K562 (cell line): ENCODE measurements around the gene SHISAL1. TPM values are rescaled to one million over a fixed set of nuclear protein-coding genes. Genes with fewer than 3 reads are reported as not detected.

Experiments used
- ATAC-seq: fragments of 200-7000 bp; cut with Tn5 transposase; 3 replicates; pipeline ENCODE4 v1.9.1; 2020; ENCODE audit warnings: moderate library complexity
- BruUV-seq: library from RNA; stranded (reverse); fragments of 400-500 nt; replicated peaks from 2 replicates; lab custom pipeline; 2021; lab: Mats Ljungman, UMichigan
- CTCF ChIA-PET: fragments of 300-600 bp; formaldehyde crosslinking; extraction: SDS; loops from one replicate; lab custom pipeline; 2021; ENCODE audit warnings: low intra/inter-chr PET ratio; lab: Yijun Ruan, JAX
- POLR2A ChIA-PET: fragments of 300-600, 350-650 bp; sonication (Branson Sonifier 250); formaldehyde crosslinking; extraction: SDS; loops from one replicate; lab custom pipeline; 2021; ENCODE audit warnings: antibody characterized with exemption, inconsistent platforms; lab: Yijun Ruan, JAX
- DNase-seq, 4 experiments: peaks; one replicate each; pipeline versions ENCODE4 v3.0.0 to v3.0.0-alpha.2; 2011 to 2018; ENCODE audit warnings: low spot score in 3 of 4, mixed read lengths in 3 of 4; ENCODE audit errors: extremely low read depth in 1 of 4
- FAIRE-seq: peaks from 2 replicates; lab custom pipeline; 2011; peaks lifted over from hg19 to GRCh38; lab: Jason Lieb, UNC
- H2AFZ ChIP-seq: 2 replicates; pipeline ENCODE4 v1.6.0; 2011; ENCODE audit warnings: low read depth, low read length, control low read depth, inconsistent platforms
- H3K27ac ChIP-seq: fragments of 200-600 bp; 3 replicates; pipeline ENCODE4 v1.8.0; 2011; ENCODE audit warnings: low read depth, mild to moderate bottlenecking, control low read depth, inconsistent platforms, low read length, moderate library complexity, mixed read lengths; ENCODE audit errors: extremely low read depth
- H3K27me3 ChIP-seq, 2 experiments: fragments of 300-600 bp in 1 of 2; 2 replicates in 1 of 2; 3 replicates in 1 of 2; pipeline versions ENCODE4 v1.6.0 to v1.8.0; 2011; ENCODE audit warnings: inconsistent platforms in 2 of 2, low read length in 2 of 2, mild to moderate bottlenecking in 1 of 2, mixed read lengths in 1 of 2, moderate library complexity in 1 of 2; ENCODE audit not compliant: control insufficient read depth in 2 of 2, insufficient read depth in 2 of 2
- H3K36me3 ChIP-seq: fragments of 300-600 bp; 3 replicates; pipeline ENCODE4 v1.8.0; 2011; ENCODE audit warnings: mild to moderate bottlenecking, low read length, inconsistent platforms; ENCODE audit not compliant: control insufficient read depth, insufficient read depth
- H3K4me1 ChIP-seq, 2 experiments: fragments of 200-600 bp in 1 of 2; replicated peaks in 1 of 2; 2 replicates in 1 of 2; 3 replicates in 1 of 2; pipeline versions ENCODE4 v1.5.1 to v1.8.0; 2011; ENCODE audit warnings: inconsistent platforms in 2 of 2, low read length in 2 of 2, mild to moderate bottlenecking in 1 of 2, mixed read lengths in 1 of 2, moderate library complexity in 1 of 2; ENCODE audit not compliant: control insufficient read depth in 2 of 2, insufficient read depth in 2 of 2
- H3K4me2 ChIP-seq: 2 replicates; pipeline ENCODE4 v1.6.1; 2011; ENCODE audit warnings: low read length, control low read depth, inconsistent platforms, mixed read lengths; ENCODE audit not compliant: insufficient read depth
- H3K4me3 ChIP-seq: fragments of 200-600 bp; sonication (generic), shearing (Covaris generic); 2 replicates; pipeline ENCODE4 v1.5.1; 2016; ENCODE audit warnings: control low read depth, inconsistent platforms
- H3K79me2 ChIP-seq: fragments of 200-600 bp; 3 replicates; pipeline ENCODE4 v1.8.0; 2011; ENCODE audit warnings: low read length, inconsistent platforms; ENCODE audit not compliant: control insufficient read depth, insufficient read depth
- H3K9ac ChIP-seq, 2 experiments: 2 replicates each; pipeline versions ENCODE4 v1.6.0 to v1.6.1; 2011; ENCODE audit warnings: low read depth in 2 of 2, low read length in 2 of 2, control low read depth in 1 of 2, inconsistent platforms in 1 of 2, mild to moderate bottlenecking in 1 of 2, mixed read lengths in 1 of 2; ENCODE audit not compliant: insufficient read depth in 1 of 2
- H3K9me1 ChIP-seq: one replicate; pipeline ENCODE4 v1.6.0; 2011; ENCODE audit warnings: inconsistent platforms, mild to moderate bottlenecking, low read length, moderate library complexity; ENCODE audit not compliant: control insufficient read depth, insufficient read depth
- H3K9me3 ChIP-seq: replicated peaks from 2 replicates; pipeline ENCODE4 v1.5.1; 2011; ENCODE audit warnings: low read depth, low read length, inconsistent platforms; ENCODE audit not compliant: control insufficient read depth, insufficient read depth
- H4K20me1 ChIP-seq: replicated peaks from 2 replicates; pipeline ENCODE4 v1.6.1; 2011; ENCODE audit warnings: low read length, inconsistent platforms, mixed read lengths; ENCODE audit not compliant: control insufficient read depth, insufficient read depth
- GMEB1 ChIP-seq: fragments of 250-450 bp; sonication (Bioruptor Pico); IDR thresholded peaks from 2 replicates; pipeline ENCODE4 v1.4.0; 2020; ENCODE audit warnings: mild to moderate bottlenecking
- NUFIP1 ChIP-seq: fragments of 450-650 bp; IDR thresholded peaks from 2 replicates; pipeline ENCODE4 v1.6.1; 2018; ENCODE audit not compliant: partially characterized antibody
- RBM17 ChIP-seq: fragments of 200-400 bp; formaldehyde crosslinking; IDR thresholded peaks from 2 replicates; pipeline ENCODE4 v1.6.1; 2017; ENCODE audit warnings: low read depth, mild to moderate bottlenecking, low read length, borderline replicate concordance
- SMC3 ChIP-seq: conservative IDR thresholded peaks from 2 replicates; pipeline ENCODE4 v1.6.1; 2011; ENCODE audit warnings: low read depth, low read length, improper control_type of control experiment; ENCODE audit not compliant: insufficient read depth
- SOX6 ChIP-seq: fragments of 450-650 bp; IDR thresholded peaks from 2 replicates; pipeline ENCODE4 v1.6.1; 2014; ENCODE audit warnings: mild to moderate bottlenecking
- ZNF143 ChIP-seq: sonication (generic); formaldehyde crosslinking; IDR thresholded peaks from 2 replicates; pipeline ENCODE4 v1.9.0; 2022; ENCODE audit warnings: mild to moderate bottlenecking, missing genetic modification reagents
- ZNF445 ChIP-seq: fragments of 250-450 bp; sonication (Bioruptor Pico); IDR thresholded peaks from 2 replicates; pipeline ENCODE4 v1.4.0; 2020; ENCODE audit warnings: low read depth, mild to moderate bottlenecking, moderate library complexity
- ZNF518B ChIP-seq: fragments of 250-450 bp; sonication (Bioruptor Pico); IDR thresholded peaks from 2 replicates; pipeline ENCODE4 v1.5.0; 2021; ENCODE audit warnings: mild to moderate bottlenecking, moderate library complexity
- ZNF699 ChIP-seq: fragments of 250-450 bp; sonication (Bioruptor Pico); IDR thresholded peaks from 2 replicates; pipeline ENCODE4 v1.8.0; 2021; ENCODE audit warnings: mild to moderate bottlenecking, moderate library complexity; ENCODE audit not compliant: insufficient replicate concordance
- WGBS: fragments of 100-300 bp; shearing (Covaris generic); methylation state at CpG from one replicate; pipeline ENCODE4 v1.1.6; 2016; ENCODE audit warnings: low coverage, mixed read lengths; ENCODE audit not compliant: insufficient coverage; ENCODE audit errors: missing lambda C conversion rate; 5-methylcytosine and 5-hydroxymethylcytosine counted together
- in situ Hi-C: fragments of 300-500 bp; cut with MboI; formaldehyde crosslinking; loops from 4 replicates; pipeline ENCODE4 v1.15.0; 2018; ENCODE audit warnings: inconsistent platforms, mixed read lengths
- intact Hi-C: fragments of 100-400 bp; cut with micrococcal nuclease; formaldehyde crosslinking; loops from 2 replicates; pipeline ENCODE4 v1.14.2; 2022
- polyA plus RNA-seq, 8 experiments: library from polyadenylated mRNA; depleted of rRNA in 4 of 8; stranded (reverse) in 5 of 8; unstranded in 3 of 8; fragments of >200 nt; fragmentation: Nextera tagmentation in 2 of 8; fragmentation: Illumina TruSeq in 1 of 8; extraction: Ambion mirVana in 2 of 8; extraction: Trizol in 1 of 8; gene quantifications; 2 replicates each; pipeline versions ENCODE4 v1.2.1 to v1.2.3, GENCODE V29; 2011 to 2014; ENCODE audit warnings: inconsistent platforms in 1 of 8, missing spikeins in 1 of 8
- total RNA-seq, 7 experiments: library from RNA; depleted of rRNA in 6 of 7; stranded (reverse); fragments of >200 nt in 6 of 7; fragmentation: Illumina TruSeq in 2 of 7; extraction: Trizol in 2 of 7; gene quantifications; 2 replicates each; pipeline versions ENCODE4 v1.2.1 to v1.2.3, GENCODE V29; 2011 to 2021; ENCODE audit warnings: low replicate concordance in 1 of 7

Gene SHISAL1
- total and polyA plus RNA-seq, 9 of the 15 experiments (the other 6 are each of a cell fraction or from before 2014, with no cell fraction given): not detected

GRCh38 chr22:44293034-44293433 is 19.7 kb downstream of the SHISAL1 start:
- H3K27me3 ChIP-seq: peaks cover 2 to 24% of the 10 kb centered on the region in 2 experiments; a peak in 3 of 5 replicates
- peaks cover under 1% of the 10 kb centered on the region; the same call in 1 of the 2 replicates for H4K20me1 ChIP-seq
- no peaks in the 10 kb centered on the region for H3K9me1 ChIP-seq
- intact Hi-C loops: no loop called here
- no peak for TF ChIP-seq ZNF699 (CRISPR knock-in tag)
- FAIRE-seq (no peak), ATAC-seq (no peak), DNase-seq (no peak)
- no peak overlapping the region for H3K4me3 ChIP-seq
- no TSS peak for BruUV-seq
- no peaks in the 10 kb centered on the region for H3K36me3 ChIP-seq
- ChIA-PET POLR2A (interaction anchor here (0.9 kb wide), 1 partner anchor 14 kb away, joined by 3 read pairs; no protein-coding TSS in a partner anchor), CTCF (no interaction called here)
- H3K9me3 ChIP-seq: no peaks in the 10 kb centered on the region
- H3K79me2 ChIP-seq: no peaks in the 10 kb centered on the region
- H3K4me1 ChIP-seq: no peaks in the 10 kb centered on the region
- H3K4me2 ChIP-seq: no peak overlapping the region
- WGBS: 2% methylated on average over 6 of the region's 12 CpGs
- no peak overlapping the region for H3K9ac ChIP-seq
- no peak overlapping the region for H3K27ac ChIP-seq
- H2AFZ ChIP-seq: no peak overlapping the region
- in situ Hi-C loops: no loop called here

GRCh38 chr22:44292521-44292920 is 20.2 kb downstream of the SHISAL1 start:
- Histone ChIP-seq H3K4me1 (no peaks in the 10 kb centered on the region), H3K4me3 (no peak overlapping the region), H3K9me1 (no peaks in the 10 kb centered on the region), H3K27me3 (peaks cover 2 to 24% of the 10 kb centered on the region in 2 experiments; a peak in 3 of 5 replicates), H3K27ac (no peak overlapping the region), H2AFZ (no peak overlapping the region), H3K4me2 (no peak overlapping the region), H3K79me2 (no peaks in the 10 kb centered on the region), H3K9ac (no peak overlapping the region), H3K9me3 (no peaks in the 10 kb centered on the region), H4K20me1 (peaks cover 5% of the 10 kb centered on the region; the same call in 1 of the 2 replicates), H3K36me3 (no peaks in the 10 kb centered on the region)
- in situ Hi-C loops (no loop called here), intact Hi-C loops (no loop called here)
- no TSS peak for BruUV-seq
- ChIA-PET CTCF (no interaction called here), POLR2A (interaction anchor here (0.9 kb wide), 1 partner anchor 14 kb away, joined by 3 read pairs; no protein-coding TSS in a partner anchor)
- ATAC-seq (no peak), FAIRE-seq (no peak), DNase-seq (no peak)
- TF ChIP-seq NUFIP1 (no peak), SMC3 (no peak), ZNF518B (CRISPR knock-in tag) (no peak), ZNF445 (CRISPR knock-in tag) (no peak), RBM17 (no peak), GMEB1 (CRISPR knock-in tag) (no peak), ZNF143 (CRISPR knock-in tag) (no peak), SOX6 (no peak)
- WGBS: 7% methylated on average over 5 of the region's 10 CpGs
